ENCODE measurements around the gene ALAD.
A peak's percentile ranks its signal among the peaks of the same experiment; 100 is the strongest.
"Not testable (repeated sequence)": the region's sequence is repeated elsewhere in the genome, so short reads cannot be mapped to it uniquely, and the experiment has no call there.

ALAD gene

GRCh38 chr9:113399646-113400200, 1.4 kb downstream of the ALAD start:
- no peak for DNase-seq

- DNase-seq, result no peak
Measured at GRCh38 chr9:113398796-113399195, 2.3 kb downstream of the ALAD start.

DNA sequence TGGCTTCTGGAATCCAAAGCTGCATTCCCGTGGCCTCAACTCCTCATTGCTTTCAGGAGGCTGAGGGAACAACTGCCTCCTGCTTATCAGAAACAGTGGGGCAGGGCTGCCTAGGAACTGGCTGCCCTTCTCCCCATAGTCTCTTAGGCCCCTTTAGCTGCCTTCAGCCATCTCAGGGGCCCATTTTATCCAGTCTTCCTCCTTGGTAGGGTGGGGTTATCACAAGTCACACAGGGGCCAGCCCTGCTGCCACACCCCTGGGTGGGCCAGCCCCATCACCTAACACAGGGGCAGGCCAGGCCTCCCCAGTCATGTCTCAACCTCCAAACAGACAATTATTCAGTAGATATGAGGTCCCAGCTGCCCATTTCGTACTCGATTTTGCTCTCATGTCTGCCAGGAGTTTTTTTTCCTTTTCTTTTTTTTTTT, 3.9 kb downstream of the ALAD start:
- no peak for DNase-seq

DNA sequence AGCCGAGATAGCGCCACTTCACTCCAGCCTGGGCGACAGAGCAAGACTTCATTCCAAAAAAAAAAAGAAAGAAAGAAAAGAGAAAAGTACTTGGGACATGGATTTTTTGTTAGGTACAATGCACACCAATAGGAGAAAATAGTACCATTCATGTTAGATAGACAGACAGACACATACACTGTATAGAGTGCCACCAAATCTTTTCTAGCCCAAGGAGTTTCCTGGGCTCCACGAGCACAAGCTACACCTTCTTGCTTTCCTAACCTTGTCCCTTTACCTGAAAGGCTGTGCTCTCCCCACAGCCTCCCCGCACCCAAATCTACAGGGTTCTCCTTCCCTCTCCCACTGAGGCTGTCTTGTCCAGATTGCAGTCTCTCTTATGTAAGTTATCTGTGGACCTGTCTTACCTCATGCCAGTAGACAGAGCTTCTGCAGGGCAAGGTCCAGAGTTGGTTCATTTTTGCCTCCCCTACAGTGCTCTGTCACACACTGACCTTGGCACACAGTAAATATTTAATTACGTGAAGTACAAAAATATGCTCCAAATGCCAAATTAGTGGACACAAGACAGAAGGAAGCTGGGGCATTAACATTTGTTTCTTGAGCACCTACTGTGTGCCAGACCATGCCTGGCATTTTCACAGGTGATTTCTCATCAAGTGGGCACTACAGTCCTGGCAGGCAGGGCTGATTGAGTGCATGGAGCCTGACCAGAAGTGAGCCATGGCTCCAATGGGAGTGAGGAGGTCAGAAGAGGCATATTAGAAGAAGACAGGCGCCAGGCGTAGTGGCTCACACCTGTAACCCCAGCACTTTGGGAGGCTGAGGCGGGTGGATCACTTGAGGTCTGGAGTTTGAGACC, 5.9 kb downstream of the ALAD start:
- DNase-seq, result no peak

DNA sequence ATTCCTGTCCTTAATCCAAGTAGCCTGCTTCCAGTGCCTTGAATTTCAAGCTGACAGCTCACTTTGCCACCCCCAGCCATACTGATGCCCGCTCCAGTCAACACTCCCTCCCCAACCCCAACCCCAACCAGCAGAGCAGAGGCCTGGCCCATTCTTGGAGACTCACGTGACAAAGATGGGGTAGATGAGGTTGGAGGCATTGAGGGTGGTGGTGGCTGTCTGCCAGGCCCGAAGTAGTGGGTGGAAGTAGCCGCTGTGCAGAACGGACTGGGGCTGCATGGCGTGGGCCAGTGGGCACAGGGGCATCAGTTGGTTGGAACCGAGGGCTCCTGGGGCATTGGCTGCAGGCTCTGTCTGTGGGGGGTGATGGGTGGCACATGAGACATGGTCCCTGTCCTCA, 7.8 kb downstream of the ALAD start:
- DNase-seq, result peak in 35 of 56 donors; percentile 3 to 68 (median 26)

- no peak for DNase-seq
Measured at GRCh38 chr9:113391917-113392316, 9.2 kb downstream of the ALAD start.

GRCh38 chr9:113390192-113390960, 10.7 kb downstream of the ALAD start:
- DNase-seq, result no peak

GRCh38 chr9:113389451-113389850, 11.6 kb downstream of the ALAD start:
- no peak for DNase-seq

GRCh38 chr9:113388833-113389232, 12.3 kb downstream of the ALAD start:
- DNase-seq, result no peak

DNA sequence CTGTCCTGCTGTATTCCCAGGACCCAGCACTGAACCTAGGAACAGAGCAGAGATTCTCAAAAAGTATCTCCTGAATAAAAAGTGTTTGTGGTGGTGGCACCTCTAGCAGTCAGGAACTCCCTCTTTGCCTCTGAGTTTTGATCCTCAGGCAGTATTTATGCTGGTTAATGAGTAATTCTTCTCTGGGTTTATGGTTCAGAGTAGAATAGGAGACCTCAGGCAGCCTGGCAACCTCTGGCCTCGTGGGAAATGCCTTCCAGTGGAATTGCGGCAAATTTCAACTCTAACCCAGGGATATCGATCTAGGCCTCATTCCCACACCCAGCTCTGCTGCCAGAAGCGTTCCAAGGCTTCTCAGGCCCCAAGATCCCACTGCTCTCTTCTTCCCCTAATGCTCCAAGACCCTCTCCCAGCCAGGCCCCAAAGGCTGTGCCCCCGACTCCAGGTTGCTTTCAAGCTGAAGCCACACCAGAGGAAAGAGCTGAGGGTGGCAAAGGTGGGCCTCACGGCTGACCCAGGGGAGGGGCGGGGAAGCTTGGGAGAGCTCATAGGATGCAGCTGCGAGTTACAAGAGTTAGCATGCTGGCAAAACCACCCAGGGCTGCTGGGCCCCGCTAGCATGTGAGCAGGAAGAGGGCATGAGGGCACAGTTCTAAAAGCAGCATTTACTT, 13.4 kb downstream of the ALAD start:
- no peak for DNase-seq

DNA sequence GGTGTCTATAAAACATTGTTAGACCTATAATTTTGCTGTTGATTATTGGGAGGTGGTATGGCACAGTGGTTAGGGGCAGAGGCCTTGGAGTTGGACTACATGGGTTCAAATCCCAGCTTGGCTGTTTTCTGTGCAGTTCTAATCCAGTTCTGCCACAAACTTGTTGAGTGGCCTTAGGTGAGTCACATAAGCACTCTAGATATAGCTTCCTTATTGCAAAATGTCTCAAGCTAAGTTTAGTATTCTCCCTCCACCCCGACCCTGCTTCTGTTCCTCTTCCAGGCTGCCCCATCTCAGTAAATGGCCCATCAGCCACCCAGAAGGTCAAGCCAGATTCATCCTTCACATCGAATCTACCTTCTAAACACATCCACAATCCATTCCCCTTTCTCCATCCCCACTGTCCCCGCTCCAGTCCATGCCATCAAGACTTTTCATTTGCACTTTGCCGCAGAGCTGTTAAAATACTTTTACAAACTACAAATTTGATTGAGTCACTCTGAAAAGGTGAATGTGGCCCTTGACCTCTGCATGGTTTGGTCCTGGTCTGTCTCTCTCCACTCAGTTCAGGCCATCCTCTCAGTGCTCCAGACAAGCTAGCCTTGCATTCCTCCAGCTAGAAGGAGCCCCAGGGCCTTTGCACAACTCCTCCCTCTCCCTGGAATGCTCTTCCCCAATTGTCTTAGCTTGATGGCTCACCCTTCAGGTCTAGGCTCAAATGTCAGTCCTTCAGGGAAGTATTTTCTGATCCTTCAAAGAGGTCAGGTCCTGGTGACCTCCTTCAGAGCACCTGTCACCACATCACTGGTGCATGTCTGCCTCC, 14.3 kb downstream of the ALAD start:
- DNase-seq, result no peak

- no peak for DNase-seq
Measured at GRCh38 chr9:113381909-113382411, 19.1 kb downstream of the ALAD start.

DNA sequence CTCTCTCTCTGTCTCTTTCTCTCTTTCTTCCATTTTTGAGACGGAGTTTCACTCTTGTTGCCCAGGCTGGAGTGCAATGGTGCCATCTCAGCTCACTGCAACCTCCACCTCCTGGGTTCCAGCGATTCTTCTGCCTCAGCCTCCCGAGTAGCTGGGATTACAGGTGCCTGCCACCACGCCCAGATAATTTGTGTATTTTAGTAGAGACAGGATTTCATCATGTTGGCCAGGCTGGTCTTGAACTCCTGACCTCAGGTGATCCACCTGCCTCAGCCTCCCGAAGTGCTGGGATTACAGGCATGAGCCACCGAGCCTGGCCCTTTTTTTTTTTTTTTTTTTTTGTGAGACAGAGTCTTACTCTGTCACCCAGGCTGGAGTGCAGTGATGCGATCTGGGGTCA, 19.6 kb downstream of the ALAD start:
- not testable (repeated sequence) for DNase-seq

DNA sequence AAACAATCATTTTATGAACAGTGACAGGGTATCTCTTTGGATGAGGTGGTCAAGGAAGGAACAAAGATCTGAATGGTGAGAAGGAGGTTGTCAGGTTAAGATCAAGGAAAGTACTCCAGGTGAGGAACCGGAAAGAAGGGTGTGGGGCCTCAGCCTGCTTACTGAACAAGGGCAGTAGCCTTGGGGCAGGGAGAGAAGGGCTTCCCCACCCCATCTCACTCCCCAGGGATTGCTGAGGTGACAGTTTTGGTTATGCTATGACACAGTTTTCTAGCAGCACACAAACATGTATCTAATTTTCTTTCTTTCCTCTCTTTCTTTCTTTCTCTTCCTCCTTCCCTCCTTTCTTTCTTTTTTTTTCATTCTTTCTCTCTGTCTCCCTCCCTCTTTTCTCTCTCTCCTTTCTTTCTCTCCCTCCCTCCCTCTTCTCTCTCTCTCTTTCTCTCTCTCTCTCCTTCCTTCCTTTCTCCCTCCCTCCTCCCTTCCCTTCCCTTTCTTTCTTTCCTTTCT, 20.2 kb downstream of the ALAD start:
- no peak for DNase-seq

- not testable (repeated sequence) for DNase-seq
Measured at GRCh38 chr9:113379829-113380210, 21.3 kb downstream of the ALAD start.

DNA sequence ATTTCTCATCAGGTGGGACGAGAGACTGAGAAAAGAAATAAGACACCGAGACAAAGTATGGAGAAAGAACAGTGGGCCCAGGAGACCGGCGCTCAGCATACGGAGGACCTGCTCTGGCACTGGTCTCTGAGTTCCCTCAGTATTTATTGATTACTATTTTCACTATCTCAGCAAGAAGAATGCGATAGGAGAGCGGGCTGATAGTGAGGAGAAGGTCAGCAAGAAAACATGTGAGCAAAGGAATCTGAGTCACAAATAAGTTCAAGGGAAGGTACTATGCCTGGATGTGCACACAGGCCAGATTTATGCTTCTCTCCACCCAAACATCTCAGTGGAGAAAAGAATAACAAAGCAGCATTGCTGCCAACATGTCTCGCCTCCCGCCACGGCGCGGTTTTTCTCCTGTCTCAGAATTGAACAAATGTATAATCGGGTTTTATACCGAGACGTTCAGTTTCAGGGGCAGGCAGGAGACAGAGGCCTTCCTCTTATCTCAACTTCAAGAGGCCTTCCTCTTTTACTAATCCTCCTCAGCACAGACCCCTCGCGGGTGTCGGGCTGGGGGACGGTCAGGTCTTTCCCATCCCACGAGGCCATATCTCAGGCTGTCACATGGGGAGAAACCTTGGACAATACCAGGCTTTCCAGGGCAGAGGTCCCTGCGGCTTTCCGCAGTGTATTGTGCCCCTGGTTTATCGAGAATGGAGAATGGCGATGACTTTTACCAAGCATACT, 21.8 kb downstream of the ALAD start:
- DNase-seq, result not testable (repeated sequence)

DNA sequence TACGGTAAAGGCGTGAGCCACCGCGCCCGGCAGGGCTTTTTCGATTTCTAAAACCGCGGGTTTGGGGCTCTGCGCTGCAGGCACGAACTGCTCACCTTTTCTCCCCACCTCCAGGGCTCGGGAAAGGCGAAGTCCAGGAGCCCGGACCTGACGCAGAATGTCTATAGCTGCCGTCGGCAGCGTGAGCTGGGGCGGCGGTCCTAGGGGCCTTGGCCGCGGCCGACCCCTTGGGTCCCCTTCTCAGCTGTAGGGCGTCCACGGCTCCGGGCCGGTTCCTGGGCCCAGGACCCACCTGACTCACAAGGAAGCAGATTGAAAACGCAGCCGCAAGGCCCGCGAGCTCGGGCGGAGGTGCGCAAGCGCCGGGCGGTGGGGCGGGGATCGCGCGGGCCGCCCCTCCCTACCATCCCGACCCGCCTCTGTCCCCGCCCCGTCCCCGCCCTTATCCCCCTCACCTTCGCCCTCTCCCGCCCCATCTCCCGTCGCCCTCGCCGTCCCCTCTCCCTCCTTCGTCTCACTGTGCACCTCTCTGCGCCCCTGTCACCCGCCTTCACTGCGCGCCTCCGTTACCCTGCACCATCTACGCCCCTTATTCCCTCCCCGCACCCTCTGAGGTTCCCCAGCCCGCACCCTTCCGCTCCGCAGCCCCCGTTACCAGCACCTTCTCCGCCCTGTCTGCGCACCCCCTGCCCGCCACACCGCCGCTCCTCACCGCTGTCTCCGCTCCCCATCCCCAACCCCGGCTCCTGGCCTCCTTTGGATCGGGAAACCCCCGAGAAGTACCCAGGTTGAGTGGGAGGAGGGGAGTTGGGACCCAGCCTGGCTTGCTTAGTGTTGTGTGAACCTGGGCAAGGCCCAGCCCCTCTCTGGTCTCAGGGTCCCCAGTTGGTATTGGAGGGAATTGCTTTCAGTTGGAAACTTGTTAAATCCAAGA, 24.2 kb downstream of the ALAD start, which contains the start of gene HDHD3:
HDHD3 (minus strand) TSS at position 353 of the 934 bp plus-strand sequence. CDS start 2,632 bp downstream, outside the sequence.
- peak in 55 of 56 donors; percentile 10 to 88 (median 57) for DNase-seq

Data from nucleus accumbens (tissue), 56 donors.